GM12874 (cell line): Measurements from ENCODE around the gene FREM1.

ENCODE experiments used
- TF ChIP-seq, protein P1 (sequence below): IDR thresholded peaks from 2 replicates; pipeline ENCODE4 v1.5.1; 2011; ENCODE audit warnings: low read depth, mild to moderate bottlenecking, control low read depth, low read length, moderate library complexity; ENCODE audit not compliant: insufficient read depth

FREM1 gene

DNA sequence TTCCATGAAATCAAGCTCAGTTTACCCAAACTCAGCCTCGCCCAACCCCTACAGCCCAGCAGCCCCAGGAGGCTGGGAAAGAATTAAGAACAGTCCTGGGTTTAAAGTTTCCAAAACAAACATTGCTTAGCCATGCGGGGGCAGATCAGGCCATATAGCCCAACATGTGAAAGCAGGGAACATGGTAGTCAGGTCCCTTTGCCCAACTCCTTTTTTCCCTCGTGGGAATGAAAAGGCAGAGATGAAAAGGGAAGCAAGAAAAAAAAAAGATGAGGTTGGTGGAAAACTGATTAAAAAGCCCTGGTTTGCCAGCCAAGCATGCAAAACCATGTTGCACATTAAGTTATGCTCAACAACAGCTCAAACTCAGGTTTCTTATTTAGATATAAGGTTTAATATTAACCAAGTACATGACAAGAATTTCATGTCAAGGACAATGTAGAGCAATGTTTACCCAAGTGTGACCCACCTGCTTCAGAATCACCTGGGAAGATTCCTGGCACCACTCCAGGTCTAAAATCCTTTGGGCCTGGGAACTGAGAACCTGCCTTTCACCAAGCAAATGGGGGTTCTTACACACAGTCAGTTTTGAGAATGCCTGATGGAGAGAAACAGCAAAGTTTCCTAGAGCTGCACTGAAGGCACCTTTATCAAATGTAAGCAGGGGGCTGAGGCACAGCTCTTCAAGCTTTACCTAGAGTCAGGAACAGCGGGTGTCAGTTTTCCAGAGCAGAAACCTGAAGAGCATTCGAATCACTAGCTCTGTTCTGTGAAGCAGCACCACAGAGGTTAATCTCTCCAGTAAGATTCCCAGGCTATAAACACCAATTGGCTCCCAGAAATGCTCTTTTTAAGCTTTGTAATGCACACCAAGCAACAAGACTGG, 1.7 kb downstream of the FREM1 start:
- TF ChIP-seq, protein P1, sequence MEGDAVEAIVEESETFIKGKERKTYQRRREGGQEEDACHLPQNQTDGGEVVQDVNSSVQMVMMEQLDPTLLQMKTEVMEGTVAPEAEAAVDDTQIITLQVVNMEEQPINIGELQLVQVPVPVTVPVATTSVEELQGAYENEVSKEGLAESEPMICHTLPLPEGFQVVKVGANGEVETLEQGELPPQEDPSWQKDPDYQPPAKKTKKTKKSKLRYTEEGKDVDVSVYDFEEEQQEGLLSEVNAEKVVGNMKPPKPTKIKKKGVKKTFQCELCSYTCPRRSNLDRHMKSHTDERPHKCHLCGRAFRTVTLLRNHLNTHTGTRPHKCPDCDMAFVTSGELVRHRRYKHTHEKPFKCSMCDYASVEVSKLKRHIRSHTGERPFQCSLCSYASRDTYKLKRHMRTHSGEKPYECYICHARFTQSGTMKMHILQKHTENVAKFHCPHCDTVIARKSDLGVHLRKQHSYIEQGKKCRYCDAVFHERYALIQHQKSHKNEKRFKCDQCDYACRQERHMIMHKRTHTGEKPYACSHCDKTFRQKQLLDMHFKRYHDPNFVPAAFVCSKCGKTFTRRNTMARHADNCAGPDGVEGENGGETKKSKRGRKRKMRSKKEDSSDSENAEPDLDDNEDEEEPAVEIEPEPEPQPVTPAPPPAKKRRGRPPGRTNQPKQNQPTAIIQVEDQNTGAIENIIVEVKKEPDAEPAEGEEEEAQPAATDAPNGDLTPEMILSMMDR: no peak

DNA sequence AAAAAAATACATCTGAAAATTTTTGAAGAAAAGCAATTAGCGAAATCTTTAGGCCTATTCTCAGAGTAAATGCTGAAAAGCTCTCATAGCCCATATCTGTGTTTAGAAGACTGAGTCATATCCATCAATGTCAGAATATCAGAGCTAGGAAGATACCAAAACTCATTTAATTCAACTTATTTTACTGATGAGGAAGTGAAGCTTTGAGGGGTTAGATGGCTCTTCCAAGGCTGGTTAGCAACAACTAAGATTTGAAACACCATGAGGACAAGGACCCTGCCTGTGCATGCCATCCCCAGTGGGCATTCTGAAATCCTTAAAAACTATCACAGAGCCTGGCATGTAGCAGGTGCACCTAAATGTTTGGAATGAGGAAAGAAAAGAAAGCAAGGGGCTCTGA, 2.5 kb downstream of the FREM1 start:
- TF ChIP-seq, protein P1: no peak

DNA sequence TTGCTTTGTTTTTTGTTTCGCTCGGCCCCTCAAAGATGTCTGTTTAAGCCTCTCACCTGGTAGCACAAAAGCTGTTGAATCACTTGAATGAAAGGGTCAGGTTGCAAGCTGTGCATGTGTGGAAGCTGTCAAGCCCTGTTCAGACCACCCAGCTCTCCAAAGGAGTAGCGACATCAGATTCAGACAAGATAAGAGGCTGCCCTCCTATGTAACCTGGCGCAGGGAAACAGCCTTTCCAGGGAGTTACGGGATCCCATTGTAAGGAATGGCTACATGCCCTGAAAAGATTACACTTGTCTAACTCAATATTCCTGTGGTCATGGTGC, 2.9 kb downstream of the FREM1 start:
- TF ChIP-seq, protein P1: no peak

DNA sequence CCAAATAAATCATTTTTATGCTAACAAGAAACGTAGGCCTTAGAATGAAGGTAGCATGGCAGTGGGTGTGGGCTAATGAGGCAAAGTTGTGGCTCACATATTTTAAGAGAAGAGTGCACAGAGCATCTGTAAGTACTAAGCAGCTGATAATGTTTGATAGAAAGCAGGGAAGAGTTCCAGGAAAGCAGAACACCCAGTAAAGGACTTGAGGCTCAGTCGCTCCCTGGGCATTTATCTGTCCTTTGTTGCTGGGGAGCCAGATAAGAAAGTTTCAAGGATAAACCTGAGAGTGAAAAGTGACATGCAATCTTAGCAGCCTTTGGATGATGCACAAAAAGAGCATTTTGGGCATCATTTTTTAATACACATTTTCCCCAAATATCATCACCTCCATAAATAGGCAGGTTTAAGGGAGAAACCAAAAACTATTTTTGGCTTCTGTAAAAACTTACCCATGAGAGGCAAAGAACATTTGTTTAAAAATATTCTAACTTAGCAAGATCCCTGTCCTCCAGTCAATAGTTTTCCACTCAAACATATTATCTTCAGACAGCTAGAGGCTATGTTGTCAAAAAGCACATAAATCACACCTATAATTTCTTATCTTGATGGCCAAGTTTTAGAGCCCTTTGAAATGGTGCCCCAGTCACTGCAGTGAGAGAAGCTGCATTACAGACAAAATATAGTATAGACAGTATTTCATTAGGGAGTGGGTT, 3.4 kb downstream of the FREM1 start:
- TF ChIP-seq, protein P1: no peak

DNA sequence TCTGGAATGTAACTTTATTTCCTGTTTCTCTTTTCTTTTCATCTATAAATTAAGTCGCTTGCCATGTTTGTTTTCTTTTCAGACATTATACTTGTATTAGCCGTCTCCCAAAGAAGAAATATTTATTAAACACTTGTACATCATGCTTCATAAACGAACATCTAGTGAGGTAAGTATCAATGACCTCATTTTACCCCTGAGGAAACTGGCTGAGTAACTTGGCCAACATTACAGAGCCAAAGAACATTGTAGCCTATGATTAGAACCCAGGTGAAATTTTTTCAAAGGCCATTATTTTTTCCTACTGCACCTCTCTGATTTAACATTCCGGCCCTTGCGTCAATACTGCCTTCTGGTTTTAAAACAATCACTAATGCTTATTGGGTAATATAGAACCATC, 4.2 kb downstream of the FREM1 start:
- TF ChIP-seq, protein P1: no peak

DNA sequence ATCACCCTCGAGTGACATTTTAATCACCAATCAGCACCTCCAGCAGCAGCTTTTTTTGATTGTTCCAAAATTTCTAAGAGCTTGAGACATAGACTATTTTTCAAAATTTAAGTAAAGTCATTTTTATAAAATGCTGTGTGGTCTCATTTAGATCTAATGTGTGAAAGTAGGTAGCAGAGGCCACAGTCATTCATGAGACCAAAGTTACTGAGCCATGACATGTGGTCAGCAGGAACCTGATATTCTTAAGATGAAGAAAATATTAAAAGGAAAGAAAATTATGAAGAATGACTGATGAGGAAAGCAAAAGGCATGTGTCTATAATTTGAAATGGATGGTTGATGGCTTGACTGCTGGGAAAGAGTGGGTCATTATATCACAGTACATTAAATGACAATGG, 7.2 kb downstream of the FREM1 start:
- TF ChIP-seq, protein P1: no peak

DNA sequence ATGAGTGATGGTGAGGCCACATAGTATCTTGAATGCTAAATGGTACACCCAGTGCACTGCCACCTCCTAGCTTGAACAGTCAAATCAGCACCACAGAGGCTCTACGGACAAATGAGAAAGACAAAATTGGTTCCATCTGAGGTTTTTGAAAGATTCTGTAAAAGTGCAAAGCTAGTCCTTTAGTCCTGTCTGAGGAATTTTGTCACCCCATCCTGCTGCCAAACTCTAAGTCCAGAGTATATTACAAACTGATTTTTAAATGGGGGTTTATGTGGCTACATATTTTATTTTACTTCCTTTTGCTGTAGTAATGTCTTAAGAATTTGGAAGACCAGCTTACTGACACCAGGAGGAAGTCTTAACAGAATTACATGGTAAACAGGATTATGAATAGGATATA, 7.7 kb downstream of the FREM1 start:
- TF ChIP-seq, protein P1: no peak
